ENCODE results near the gene COL10A1.

The COL10A1 gene

GRCh38 chr6:116078945-116079344, 47.0 kb downstream of the COL10A1 start:
- FAIRE-seq = no peak

- FAIRE-seq = no peak
Measured at GRCh38 chr6:116078522-116078921, 47.4 kb downstream of the COL10A1 start.

- no peak for FAIRE-seq
Measured at GRCh38 chr6:116074732-116075390, 51.1 kb downstream of the COL10A1 start.

GRCh38 chr6:116073765-116074440, 52.0 kb downstream of the COL10A1 start:
- FAIRE-seq = no peak

GRCh38 chr6:116072368-116072767, 53.6 kb downstream of the COL10A1 start:
- no peak for FAIRE-seq

GRCh38 chr6:116070616-116071389, 55.1 kb downstream of the COL10A1 start:
- FAIRE-seq = no peak

GRCh38 chr6:116070101-116070500, 55.8 kb downstream of the COL10A1 start:
- FAIRE-seq = no peak

All from colon (tissue), 2 donors.